Occipital lobe (tissue), 2 donors: Measurements from ENCODE around the gene FKBP10. TPM values are rescaled to one million over a fixed set of nuclear protein-coding genes. Genes with fewer than 3 reads are reported as not detected.
"Not testable (repeated sequence)": the region's sequence is repeated elsewhere in the genome, so short reads cannot be mapped to it uniquely, and the experiment has no call there.

Experiments
- DNase-seq: peaks from one replicate; lab custom pipeline; 2025; lab: John Stamatoyannopoulos, UW
- total RNA-seq: library from RNA; depleted of rRNA; stranded (reverse); fragments of >200 nt; gene quantifications from one replicate; pipeline ENCODE4 v1.2.3, GENCODE V29; 2014

The FKBP10 gene
- total RNA-seq, 1 donor from 2014 or later, result 11.2 TPM

- no peak for DNase-seq
Measured at GRCh38 chr17:41810659-41811548, 1.9 kb upstream of the FKBP10 start.

- peak; percentile 73 for DNase-seq
Measured at GRCh38 chr17:41811549-41812380, 1.0 kb upstream of the FKBP10 start, which contains the start of gene P3H4. TSS of gene P3H4 (minus strand) at chr17:41811949. CDS start at chr17:41811915, 34 bp downstream.

DNA sequence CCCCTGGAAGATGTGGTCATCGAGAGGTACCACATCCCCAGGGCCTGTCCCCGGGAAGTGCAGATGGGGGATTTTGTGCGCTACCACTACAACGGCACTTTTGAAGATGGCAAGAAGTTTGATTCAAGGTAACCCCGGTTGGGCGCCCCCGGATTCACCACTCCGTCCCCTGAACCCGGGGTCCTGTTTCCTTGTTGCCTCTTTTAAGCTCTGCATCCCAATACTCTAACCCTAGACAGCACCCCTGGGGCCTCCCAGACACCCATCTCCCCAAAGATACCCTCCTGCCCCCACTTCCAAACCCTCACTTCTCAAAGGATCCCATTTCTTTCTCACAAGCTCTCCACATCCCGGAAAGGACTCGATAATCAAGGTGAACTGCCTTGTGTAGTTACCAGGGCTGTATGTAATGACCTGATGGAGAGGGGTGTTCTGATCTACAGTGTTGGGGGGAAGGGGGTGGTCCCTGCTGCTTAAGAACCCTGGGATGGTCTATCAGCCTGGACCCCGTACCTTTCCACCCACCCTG, 412 bp downstream of the FKBP10 start:
- no peak for DNase-seq

- no peak for DNase-seq
Measured at GRCh38 chr17:41813699-41814124, 908 bp downstream of the FKBP10 start.

GRCh38 chr17:41814195-41814594, 1.4 kb downstream of the FKBP10 start:
- DNase-seq, result no peak

- DNase-seq, result no peak
Measured at GRCh38 chr17:41816637-41817320, 4.0 kb downstream of the FKBP10 start.

GRCh38 chr17:41818024-41818423, 5.2 kb downstream of the FKBP10 start:
- no peak for DNase-seq

GRCh38 chr17:41821776-41822175, 9.0 kb downstream of the FKBP10 start:
- DNase-seq, result no peak

- DNase-seq, result no peak
Measured at GRCh38 chr17:41822216-41823140, 9.7 kb downstream of the FKBP10 start.

DNA sequence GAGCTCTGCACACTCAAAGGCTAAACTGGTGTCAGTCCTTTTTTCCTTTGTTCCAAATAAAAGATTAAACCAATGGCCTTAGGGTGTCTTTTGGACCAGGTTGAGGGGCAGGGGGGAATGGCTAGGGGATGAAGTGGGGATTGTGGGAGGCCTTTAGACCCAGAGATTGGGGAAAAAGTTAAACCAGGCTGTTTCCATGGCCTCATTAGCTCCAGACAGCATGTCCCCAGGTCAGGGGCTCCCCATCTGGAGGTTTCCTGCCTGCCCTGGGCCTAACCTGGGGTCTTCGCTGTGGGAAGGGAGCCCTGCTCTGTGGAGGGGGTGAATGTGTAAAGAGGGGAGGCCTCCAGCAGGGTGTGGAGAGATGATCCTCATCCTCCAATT, 10.3 kb downstream of the FKBP10 start:
- DNase-seq, result no peak

DNA sequence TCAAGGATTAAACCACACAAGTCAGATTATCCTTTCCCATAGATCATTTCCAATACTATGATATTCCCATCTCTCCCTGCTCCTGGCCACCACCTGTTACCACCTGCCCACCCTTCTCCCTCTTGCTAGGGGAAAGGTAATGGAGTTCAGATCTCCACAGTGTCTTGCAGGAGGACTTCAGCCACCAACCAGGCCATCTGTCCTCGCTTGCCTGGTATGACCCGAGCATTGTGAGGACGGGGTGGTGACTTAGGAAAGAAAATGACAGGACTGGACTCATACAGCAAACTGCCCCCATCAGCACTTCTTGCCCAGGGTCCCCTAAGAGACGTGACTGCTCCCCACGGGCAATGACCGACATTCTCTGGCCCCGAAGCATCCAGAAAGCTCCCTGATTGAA, 10.8 kb downstream of the FKBP10 start:
- DNase-seq, result no peak

GRCh38 chr17:41824086-41824485, 11.3 kb downstream of the FKBP10 start:
- no peak for DNase-seq

DNA sequence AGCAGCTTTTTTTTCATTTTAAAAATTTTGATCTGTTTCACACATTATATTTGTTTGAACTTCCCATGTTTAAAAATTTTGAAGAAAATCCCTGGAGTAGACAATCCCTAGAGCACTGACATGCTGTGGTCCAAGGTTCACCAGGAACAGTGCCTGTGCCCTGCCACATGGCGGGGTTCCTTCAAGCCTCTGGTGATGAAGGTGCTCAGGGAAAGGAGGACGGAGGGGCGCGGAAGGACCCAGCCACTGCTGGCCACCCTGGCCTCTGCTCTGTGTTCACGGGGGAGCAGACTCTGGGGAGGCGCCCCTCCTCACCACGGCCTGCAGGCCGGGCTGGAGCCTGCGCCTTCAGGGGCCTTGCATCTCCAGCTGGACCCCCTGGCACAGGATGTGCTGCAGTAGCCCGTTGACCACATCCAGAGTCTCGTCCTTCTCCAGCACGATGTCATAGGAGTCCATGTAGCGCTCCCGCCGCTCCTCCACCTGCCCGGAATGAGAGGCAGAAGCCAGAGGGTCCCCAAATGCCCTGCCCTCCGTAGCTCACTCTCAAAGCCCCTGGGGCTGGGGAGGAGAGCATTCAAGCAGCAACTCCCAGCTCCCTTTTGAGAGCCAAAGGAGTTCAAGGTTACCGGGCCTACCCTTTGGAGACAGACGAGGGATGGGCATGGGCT, 12.5 kb downstream of the FKBP10 start:
- DNase-seq, result no peak

DNA sequence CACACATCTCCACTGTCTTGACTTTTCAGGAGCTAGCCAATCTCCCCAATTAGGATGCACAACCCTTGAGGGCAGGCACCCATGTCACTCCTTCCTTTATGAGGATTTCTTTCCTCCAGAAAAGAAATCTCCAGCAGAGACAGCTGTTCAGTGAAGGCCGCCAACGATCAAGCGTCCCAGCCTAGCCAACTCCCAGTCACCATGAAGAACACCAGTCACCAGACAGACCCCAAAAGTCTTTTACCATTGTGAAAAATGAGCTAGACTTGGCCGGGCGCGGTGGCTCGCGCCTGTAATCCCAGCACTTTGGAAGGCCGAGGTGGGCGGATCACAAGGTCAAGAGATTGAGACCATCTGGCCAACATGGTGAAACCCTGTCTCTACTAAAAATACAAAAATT, 17.2 kb downstream of the FKBP10 start:
- DNase-seq, result not testable (repeated sequence)

DNA sequence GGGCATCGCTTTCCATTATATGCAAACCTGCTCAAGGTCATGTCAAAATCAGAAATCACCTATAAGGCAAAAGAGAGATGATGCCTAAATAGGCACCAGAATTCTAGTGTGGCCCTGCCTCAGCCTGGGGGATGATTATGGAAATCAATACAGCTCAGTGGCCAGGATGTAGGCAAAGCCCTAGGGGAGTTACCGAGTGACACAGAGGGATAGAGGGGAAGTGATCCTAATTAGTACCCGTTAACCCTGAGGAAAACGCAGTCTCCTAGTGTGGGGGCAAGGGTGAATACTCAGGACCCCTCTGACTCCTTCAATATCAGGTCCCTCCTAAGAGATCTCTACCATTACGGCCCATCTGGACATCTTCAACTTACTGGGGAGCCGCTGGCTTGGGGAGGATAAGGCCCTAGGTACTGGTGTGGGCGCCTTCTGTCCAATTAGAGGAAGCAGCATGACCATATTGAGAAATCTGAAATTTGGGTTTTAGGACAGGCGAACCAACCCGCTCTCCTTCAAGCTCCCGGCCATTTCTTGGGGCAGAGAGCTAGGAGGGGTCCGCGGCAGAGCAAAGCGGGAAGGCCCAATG, 22.5 kb downstream of the FKBP10 start:
- no peak for DNase-seq

DNA sequence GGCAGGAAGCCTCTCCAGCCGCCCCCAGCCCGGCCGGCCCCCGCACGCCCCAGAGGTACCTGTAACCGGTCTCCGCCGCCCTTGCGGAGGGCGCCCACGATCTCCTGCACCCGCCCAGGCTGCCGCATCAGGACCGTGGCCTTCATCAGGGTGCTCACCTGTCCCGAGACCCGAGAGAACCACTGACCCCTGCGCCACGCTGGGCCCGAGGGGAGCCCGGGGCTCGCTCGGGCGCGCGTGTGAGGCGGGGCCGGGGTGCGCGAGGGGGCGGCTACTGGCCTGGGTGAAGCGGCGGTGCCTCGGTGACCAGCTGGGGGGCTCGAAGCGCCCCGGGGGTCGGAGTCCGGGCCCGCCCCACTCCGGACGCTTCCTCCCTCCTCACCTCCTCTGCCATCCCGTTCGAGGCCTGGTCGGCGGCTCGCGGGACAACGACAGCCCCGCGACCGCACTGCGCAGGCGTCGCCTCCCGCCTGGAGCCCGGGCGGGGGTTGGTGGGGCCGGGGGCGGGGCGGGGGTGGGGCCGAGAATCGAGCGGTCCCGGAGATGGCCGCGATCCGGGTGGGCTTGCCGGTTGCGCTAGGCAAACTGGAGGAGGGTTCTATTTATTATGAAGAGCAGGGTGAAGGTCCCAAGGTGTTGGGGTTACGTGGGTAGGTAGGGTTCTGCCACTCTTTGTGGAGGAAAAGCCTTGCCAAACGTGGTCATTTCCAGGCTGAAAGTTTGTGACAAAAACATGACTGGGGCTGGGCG, 23.2 kb downstream of the FKBP10 start, which contains the start of gene NT5C3B:
Gene NT5C3B, minus strand, starts transcription at position 433 of the 750 bp plus-strand sequence. Its CDS starts 39 bp downstream, at position 394.
- peak; percentile 34 for DNase-seq

DNA sequence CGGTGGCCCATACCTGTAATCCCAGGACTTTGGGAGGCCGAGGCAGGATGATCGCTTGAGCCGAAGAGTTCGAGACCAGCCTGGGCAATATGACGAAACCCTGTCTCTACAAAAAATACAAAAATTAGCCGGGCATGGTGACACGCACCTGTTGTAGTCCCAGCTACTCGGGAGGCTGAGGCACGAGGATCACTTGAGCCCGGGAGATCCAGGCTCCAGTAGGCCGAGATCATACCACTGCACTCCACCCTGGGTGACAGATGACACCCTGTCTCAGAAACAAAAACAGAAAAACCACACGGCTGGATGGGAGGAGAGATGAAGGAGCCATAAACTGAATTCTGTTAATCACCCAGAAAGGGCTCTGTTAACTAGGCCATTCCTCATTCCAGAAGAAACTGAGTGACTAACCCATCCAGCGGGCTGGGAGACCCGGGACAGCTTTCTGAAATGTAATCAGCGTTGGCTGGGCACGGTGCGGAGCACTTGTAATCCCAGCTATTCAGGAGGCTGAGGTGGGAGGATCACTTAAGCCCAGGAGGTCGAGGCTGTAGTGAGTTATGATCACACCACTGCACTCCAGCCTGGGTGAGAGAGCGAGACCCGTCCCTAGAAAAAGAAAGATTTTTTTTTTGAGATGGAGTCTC, 23.9 kb downstream of the FKBP10 start:
- no peak for DNase-seq
